ENCODE measurements around the gene ZDHHC14.

- TF ChIP-seq CTCF (IDR thresholded peaks at IDR 0.05; ENCODE audit: low read depth, low read length) (no peak), POLR2A (IDR thresholded peaks at IDR 0.05; ENCODE audit: extremely low read depth, insufficient read length) (no peak), MAX (IDR thresholded peaks at IDR 0.05; ENCODE audit: low read depth, low read length) (no peak), MYC (IDR thresholded peaks at IDR 0.05; ENCODE audit: low read depth, low read length) (no peak)
These were observed 250.4 kb downstream of the ZDHHC14 start for GRCh38 chr6:157631412-157631811.

All from NB4 (cell line).